ENCODE data around the gene ANKRD44. TPM values are rescaled to one million over a fixed set of nuclear protein-coding genes. Genes with fewer than 3 reads are reported as not detected.

Gene ANKRD44
- total RNA-seq, 1 donor from 2014 or later, result 3.4 TPM

GRCh38 chr2:197130318-197130717 is 180.3 kb downstream of the ANKRD44 start:
- no peaks in the 10 kb centered on the region for H3K9me3 Mint-ChIP-seq
- H3F3A ChIP-seq (ENCODE audit: low read depth), result no peaks in the 10 kb centered on the region
- H4K20me1 ChIP-seq (ENCODE audit: low read depth), result no peaks in the 10 kb centered on the region
- no peaks in the 10 kb centered on the region for H3K36me3 ChIP-seq
- no peaks in the 10 kb centered on the region for H3K36me3 Mint-ChIP-seq
- H3K27me3 ChIP-seq, result no peaks in the 10 kb centered on the region
- H3K4me1 Mint-ChIP-seq, result peaks cover 7% of the 10 kb centered on the region
- no peak overlapping the region for H3K27ac ChIP-seq
- H3K27ac Mint-ChIP-seq, result no peak overlapping the region
- no peaks in the 10 kb centered on the region for H3K9me3 ChIP-seq (ENCODE audit: low read depth)
- DNase-seq (ENCODE audit: low spot score), result no peak
- no peaks in the 10 kb centered on the region for H3K79me2 ChIP-seq (ENCODE audit: low read depth)
- no peak overlapping the region for H3K4me3 ChIP-seq
- H3K9ac ChIP-seq, result no peak overlapping the region
- no peak overlapping the region for H3K4me3 Mint-ChIP-seq
- H3K27me3 Mint-ChIP-seq (ENCODE audit: insufficient read depth, low read depth), result peaks cover 3% of the 10 kb centered on the region
- no peaks in the 10 kb centered on the region for H3K4me1 ChIP-seq
- H2AFZ ChIP-seq (replicated peaks), result no peak overlapping the region
- no peak for TF ChIP-seq EZH2 (IDR thresholded peaks at IDR 0.05)
- no peak for TF ChIP-seq CTCF (IDR thresholded peaks at IDR 0.05)
- no peak for TF ChIP-seq EZH2phosphoT487 (IDR thresholded peaks at IDR 0.05)
- no peak overlapping the region for H3K4me2 ChIP-seq

- Histone ChIP-seq H3K4me3 (no peak overlapping the region), H3K4me2 (no peak overlapping the region), H3K79me2 (ENCODE audit: low read depth) (no peaks in the 10 kb centered on the region), H3K4me1 (no peaks in the 10 kb centered on the region), H3K9me3 (ENCODE audit: low read depth) (no peaks in the 10 kb centered on the region), H3F3A (ENCODE audit: low read depth) (no peaks in the 10 kb centered on the region), H3K27me3 (no peaks in the 10 kb centered on the region), H3K9ac (no peak overlapping the region), H4K20me1 (ENCODE audit: low read depth) (no peaks in the 10 kb centered on the region), H3K27ac (no peak overlapping the region), H2AFZ (replicated peaks) (no peak overlapping the region), H3K36me3 (no peaks in the 10 kb centered on the region)
- Mint-ChIP-seq H3K36me3 (no peaks in the 10 kb centered on the region), H3K27me3 (ENCODE audit: insufficient read depth, low read depth) (peaks cover 3% of the 10 kb centered on the region), H3K4me3 (no peak overlapping the region), H3K9me3 (no peaks in the 10 kb centered on the region), H3K27ac (no peak overlapping the region), H3K4me1 (peaks cover 8% of the 10 kb centered on the region)
- no peak for TF ChIP-seq EZH2phosphoT487 (IDR thresholded peaks at IDR 0.05)
- no peak for TF ChIP-seq CTCF (IDR thresholded peaks at IDR 0.05)
- no peak for TF ChIP-seq EZH2 (IDR thresholded peaks at IDR 0.05)
- DNase-seq (ENCODE audit: low spot score), result no peak
These were observed 181.7 kb downstream of the ANKRD44 start for GRCh38 chr2:197128897-197129296.

DNA sequence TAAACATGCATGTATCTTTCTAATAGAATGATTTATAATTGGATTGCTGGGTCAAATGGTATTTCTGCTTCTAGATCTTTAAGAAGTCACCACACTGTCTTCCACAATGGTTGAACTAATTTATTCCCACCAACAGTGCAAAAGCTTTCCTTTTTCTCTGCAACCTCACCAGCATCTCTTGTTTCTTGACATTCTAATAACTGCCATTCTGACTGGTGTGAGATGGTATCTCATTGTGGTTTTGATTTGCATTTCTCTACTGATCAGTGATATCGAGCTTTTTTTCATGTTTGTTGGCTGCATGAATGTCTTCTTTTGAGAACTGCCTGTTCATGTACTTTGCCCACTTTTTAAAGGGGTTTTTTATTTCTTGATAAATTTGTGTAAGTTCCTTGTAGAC is 182.5 kb downstream of the ANKRD44 start:
- Mint-ChIP-seq H3K36me3 (no peaks in the 10 kb centered on the region), H3K4me1 (peaks cover 8% of the 10 kb centered on the region), H3K27ac (no peak overlapping the region), H3K9me3 (no peaks in the 10 kb centered on the region), H3K27me3 (ENCODE audit: insufficient read depth, low read depth) (peaks cover 3% of the 10 kb centered on the region), H3K4me3 (no peak overlapping the region)
- H3F3A ChIP-seq (ENCODE audit: low read depth), result no peaks in the 10 kb centered on the region
- no peak overlapping the region for H3K27ac ChIP-seq
- H3K4me1 ChIP-seq, result no peaks in the 10 kb centered on the region
- no peak overlapping the region for H3K9ac ChIP-seq
- no peaks in the 10 kb centered on the region for H3K36me3 ChIP-seq
- no peak for DNase-seq (ENCODE audit: low spot score)
- TF ChIP-seq CTCF (IDR thresholded peaks at IDR 0.05) (no peak), EZH2phosphoT487 (IDR thresholded peaks at IDR 0.05) (no peak), EZH2 (IDR thresholded peaks at IDR 0.05) (no peak)
- H3K79me2 ChIP-seq (ENCODE audit: low read depth), result no peaks in the 10 kb centered on the region
- H3K4me3 ChIP-seq, result no peak overlapping the region
- H3K9me3 ChIP-seq (ENCODE audit: low read depth), result no peaks in the 10 kb centered on the region
- H3K4me2 ChIP-seq, result no peak overlapping the region
- no peaks in the 10 kb centered on the region for H4K20me1 ChIP-seq (ENCODE audit: low read depth)
- no peak overlapping the region for H2AFZ ChIP-seq (replicated peaks)
- H3K27me3 ChIP-seq, result no peaks in the 10 kb centered on the region
